HepG2 (cell line): ENCODE measurements around the gene NKIRAS1. TPM values are rescaled to one million over a fixed set of nuclear protein-coding genes. Genes with fewer than 3 reads are reported as not detected.

Experiments used
- IKZF4 ChIP-seq: sonication (generic); formaldehyde crosslinking; IDR thresholded peaks from 2 replicates; pipeline ENCODE4 v1.5.1; 2020; ENCODE audit warnings: borderline replicate concordance, mild to moderate bottlenecking, low read depth, missing genetic modification reagents; ENCODE audit errors: not compliant biosample characterization
- KLF15 ChIP-seq: sonication (generic); formaldehyde crosslinking; IDR thresholded peaks from 2 replicates; pipeline ENCODE4 v1.8.1; 2023; ENCODE audit warnings: borderline replicate concordance, mild to moderate bottlenecking, inconsistent platforms, missing genetic modification reagents, mixed read lengths
- MAFK ChIP-seq, 2 experiments: IDR thresholded peaks in 1 of 2; conservative IDR thresholded peaks in 1 of 2; 2 replicates each; pipeline ENCODE4 v1.6.1; 2011; ENCODE audit warnings: improper control_type of control experiment in 2 of 2, low read length in 2 of 2
- TSC22D2 ChIP-seq: sonication (generic); formaldehyde crosslinking; IDR thresholded peaks from 2 replicates; pipeline ENCODE4 v1.5.1; 2020; ENCODE audit warnings: missing genetic modification reagents, mild to moderate bottlenecking, borderline replicate concordance
- ZNF296 ChIP-seq: sonication (generic); formaldehyde crosslinking; conservative IDR thresholded peaks from 2 replicates; pipeline ENCODE4 v1.5.0; 2020; ENCODE audit warnings: mild to moderate bottlenecking, missing genetic modification reagents
- ZNF563 ChIP-seq: sonication (generic); formaldehyde crosslinking; IDR thresholded peaks from 2 replicates; pipeline ENCODE4 v1.8.0; 2022; ENCODE audit warnings: mild to moderate bottlenecking, moderate library complexity, missing genetic modification reagents
- ZNF605 ChIP-seq: sonication (generic); formaldehyde crosslinking; IDR thresholded peaks from 2 replicates; pipeline ENCODE4 v1.8.0; 2022; ENCODE audit warnings: mild to moderate bottlenecking, missing genetic modification reagents
- ZNF768 ChIP-seq: sonication (generic); formaldehyde crosslinking; IDR thresholded peaks from 2 replicates; pipeline ENCODE4 v1.4.0; 2020; ENCODE audit warnings: missing genetic modification reagents
- ZNF790 ChIP-seq: sonication (generic); formaldehyde crosslinking; IDR thresholded peaks from 2 replicates; pipeline ENCODE4 v1.8.0; 2022; ENCODE audit warnings: missing genetic modification reagents, mild to moderate bottlenecking, borderline replicate concordance
- polyA plus RNA-seq, 8 experiments: library from polyadenylated mRNA; depleted of rRNA in 3 of 8; stranded (reverse) in 7 of 8; unstranded in 1 of 8; fragments of >200 nt; fragmentation: Illumina TruSeq in 4 of 8; extraction: Trizol in 4 of 8; gene quantifications; 2 replicates each; pipeline versions ENCODE4 v1.2.1 to v1.2.3, GENCODE V29; 2011 to 2016; ENCODE audit warnings: low read depth in 4 of 8, missing spikeins in 1 of 8, mixed read lengths in 1 of 8; ENCODE audit not compliant: insufficient read depth in 1 of 8
- total RNA-seq, 5 experiments: library from RNA; depleted of rRNA; stranded (reverse); fragments of >200 nt; fragmentation: Illumina TruSeq; extraction: Trizol; gene quantifications; 2 replicates each; pipeline ENCODE4 v1.2.3, GENCODE V29; 2016; ENCODE audit warnings: low read depth in 1 of 5
- TF ChIP-seq, protein P1 (sequence below): sonication (generic); formaldehyde crosslinking; IDR thresholded peaks from 2 replicates; pipeline ENCODE4 v1.4.0; 2020; ENCODE audit warnings: mild to moderate bottlenecking, missing genetic modification reagents
- TF ChIP-seq, protein P2 (sequence below): sonication (generic); formaldehyde crosslinking; IDR thresholded peaks from 2 replicates; pipeline ENCODE4 v1.8.1; 2023; ENCODE audit warnings: missing genetic modification reagents, inconsistent platforms, borderline replicate concordance
- TF ChIP-seq, protein P3 (sequence below): IDR thresholded peaks from 2 replicates; pipeline ENCODE4 v1.6.1; 2016; ENCODE audit warnings: low read depth, missing genetic modification reagents, missing compliant biosample characterization
- TF ChIP-seq, protein P4 (sequence below): sonication (generic); formaldehyde crosslinking; IDR thresholded peaks from 2 replicates; pipeline ENCODE4 v1.5.0; 2020; ENCODE audit warnings: mild to moderate bottlenecking, missing genetic modification reagents
- TF ChIP-seq, protein P5 (sequence below): sonication (generic); formaldehyde crosslinking; IDR thresholded peaks from 2 replicates; pipeline ENCODE4 v1.8.0; 2022; ENCODE audit warnings: missing genetic modification reagents, mild to moderate bottlenecking, borderline replicate concordance

NKIRAS1 gene
- total and polyA plus RNA-seq, 2 of the 13 experiments (the other 11 are each of a cell fraction or from before 2014, with no cell fraction given) = 4.3 to 8.0 TPM

DNA sequence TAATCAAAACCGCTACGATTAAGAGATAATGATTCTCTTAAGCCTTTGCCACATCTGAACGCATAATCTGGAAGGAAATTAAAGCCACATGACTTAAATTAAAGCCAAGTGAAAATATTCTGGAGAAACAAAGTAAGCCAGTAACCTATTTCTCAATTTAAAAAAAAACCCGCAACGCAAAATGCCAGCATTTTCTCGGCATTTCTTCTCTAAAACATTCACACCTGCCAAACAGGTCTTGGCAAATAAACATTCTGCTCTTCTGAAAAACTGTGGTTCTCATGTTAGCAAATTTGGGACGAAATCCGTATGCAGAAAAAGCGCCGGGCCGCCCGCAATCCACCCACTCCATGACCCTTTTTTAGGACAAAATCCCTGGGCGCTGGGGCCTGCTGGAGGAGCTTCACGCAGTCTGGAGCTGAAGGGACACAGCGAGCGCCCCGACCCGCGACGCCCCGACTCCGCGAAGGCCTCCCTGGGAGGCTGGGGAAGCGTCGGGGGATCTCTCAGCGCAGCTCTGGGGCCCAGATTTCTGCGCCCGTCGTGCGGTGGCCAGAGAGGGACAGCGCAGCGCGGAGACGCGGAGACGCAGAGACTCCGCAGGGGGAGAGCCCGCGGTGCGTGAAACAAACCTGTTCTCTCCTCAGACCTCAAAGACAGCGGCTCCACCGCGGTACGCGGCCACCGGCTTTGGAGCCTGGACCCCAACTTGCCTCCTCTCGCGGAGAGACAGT lies 471 bp downstream of the NKIRAS1 start (continued):
- TF ChIP-seq, protein P1, sequence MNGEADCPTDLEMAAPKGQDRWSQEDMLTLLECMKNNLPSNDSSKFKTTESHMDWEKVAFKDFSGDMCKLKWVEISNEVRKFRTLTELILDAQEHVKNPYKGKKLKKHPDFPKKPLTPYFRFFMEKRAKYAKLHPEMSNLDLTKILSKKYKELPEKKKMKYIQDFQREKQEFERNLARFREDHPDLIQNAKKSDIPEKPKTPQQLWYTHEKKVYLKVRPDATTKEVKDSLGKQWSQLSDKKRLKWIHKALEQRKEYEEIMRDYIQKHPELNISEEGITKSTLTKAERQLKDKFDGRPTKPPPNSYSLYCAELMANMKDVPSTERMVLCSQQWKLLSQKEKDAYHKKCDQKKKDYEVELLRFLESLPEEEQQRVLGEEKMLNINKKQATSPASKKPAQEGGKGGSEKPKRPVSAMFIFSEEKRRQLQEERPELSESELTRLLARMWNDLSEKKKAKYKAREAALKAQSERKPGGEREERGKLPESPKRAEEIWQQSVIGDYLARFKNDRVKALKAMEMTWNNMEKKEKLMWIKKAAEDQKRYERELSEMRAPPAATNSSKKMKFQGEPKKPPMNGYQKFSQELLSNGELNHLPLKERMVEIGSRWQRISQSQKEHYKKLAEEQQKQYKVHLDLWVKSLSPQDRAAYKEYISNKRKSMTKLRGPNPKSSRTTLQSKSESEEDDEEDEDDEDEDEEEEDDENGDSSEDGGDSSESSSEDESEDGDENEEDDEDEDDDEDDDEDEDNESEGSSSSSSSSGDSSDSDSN (CRISPR knock-in tag) = peak; percentile 95; the same call in 1 of the 2 replicates
- TF ChIP-seq TSC22D2 (no peak), ZNF296 (0 out of 2 replicates have a peak, but pooled peaks have one; percentile 45), MAFK (conservative IDR thresholded peaks at IDR 0.05 in 1 of 2, IDR thresholded peaks at IDR 0.05 in 1 of 2; ENCODE audit: low read length in 2 of 2) (no peak), KLF15 (CRISPR knock-in tag) (0 out of 2 replicates have a peak, but pooled peaks have one; percentile 10), ZNF768 (CRISPR knock-in tag) (peak; percentile 9; the same call in 1 of the 2 replicates), IKZF4 (CRISPR knock-in tag) (peak; percentile 56), ZNF605 (CRISPR knock-in tag) (0 out of 2 replicates have a peak, but pooled peaks have one; percentile 61), ZNF563 (CRISPR knock-in tag) (0 out of 2 replicates have a peak, but pooled peaks have one; percentile 8), ZNF790 (CRISPR knock-in tag) (no peak)
- TF ChIP-seq, protein P2, sequence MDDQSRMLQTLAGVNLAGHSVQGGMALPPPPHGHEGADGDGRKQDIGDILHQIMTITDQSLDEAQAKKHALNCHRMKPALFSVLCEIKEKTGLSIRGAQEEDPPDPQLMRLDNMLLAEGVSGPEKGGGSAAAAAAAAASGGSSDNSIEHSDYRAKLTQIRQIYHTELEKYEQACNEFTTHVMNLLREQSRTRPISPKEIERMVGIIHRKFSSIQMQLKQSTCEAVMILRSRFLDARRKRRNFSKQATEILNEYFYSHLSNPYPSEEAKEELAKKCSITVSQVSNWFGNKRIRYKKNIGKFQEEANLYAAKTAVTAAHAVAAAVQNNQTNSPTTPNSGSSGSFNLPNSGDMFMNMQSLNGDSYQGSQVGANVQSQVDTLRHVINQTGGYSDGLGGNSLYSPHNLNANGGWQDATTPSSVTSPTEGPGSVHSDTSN (CRISPR knock-in tag) = 0 out of 2 replicates have a peak, but pooled peaks have one; percentile 8
- TF ChIP-seq, protein P3, sequence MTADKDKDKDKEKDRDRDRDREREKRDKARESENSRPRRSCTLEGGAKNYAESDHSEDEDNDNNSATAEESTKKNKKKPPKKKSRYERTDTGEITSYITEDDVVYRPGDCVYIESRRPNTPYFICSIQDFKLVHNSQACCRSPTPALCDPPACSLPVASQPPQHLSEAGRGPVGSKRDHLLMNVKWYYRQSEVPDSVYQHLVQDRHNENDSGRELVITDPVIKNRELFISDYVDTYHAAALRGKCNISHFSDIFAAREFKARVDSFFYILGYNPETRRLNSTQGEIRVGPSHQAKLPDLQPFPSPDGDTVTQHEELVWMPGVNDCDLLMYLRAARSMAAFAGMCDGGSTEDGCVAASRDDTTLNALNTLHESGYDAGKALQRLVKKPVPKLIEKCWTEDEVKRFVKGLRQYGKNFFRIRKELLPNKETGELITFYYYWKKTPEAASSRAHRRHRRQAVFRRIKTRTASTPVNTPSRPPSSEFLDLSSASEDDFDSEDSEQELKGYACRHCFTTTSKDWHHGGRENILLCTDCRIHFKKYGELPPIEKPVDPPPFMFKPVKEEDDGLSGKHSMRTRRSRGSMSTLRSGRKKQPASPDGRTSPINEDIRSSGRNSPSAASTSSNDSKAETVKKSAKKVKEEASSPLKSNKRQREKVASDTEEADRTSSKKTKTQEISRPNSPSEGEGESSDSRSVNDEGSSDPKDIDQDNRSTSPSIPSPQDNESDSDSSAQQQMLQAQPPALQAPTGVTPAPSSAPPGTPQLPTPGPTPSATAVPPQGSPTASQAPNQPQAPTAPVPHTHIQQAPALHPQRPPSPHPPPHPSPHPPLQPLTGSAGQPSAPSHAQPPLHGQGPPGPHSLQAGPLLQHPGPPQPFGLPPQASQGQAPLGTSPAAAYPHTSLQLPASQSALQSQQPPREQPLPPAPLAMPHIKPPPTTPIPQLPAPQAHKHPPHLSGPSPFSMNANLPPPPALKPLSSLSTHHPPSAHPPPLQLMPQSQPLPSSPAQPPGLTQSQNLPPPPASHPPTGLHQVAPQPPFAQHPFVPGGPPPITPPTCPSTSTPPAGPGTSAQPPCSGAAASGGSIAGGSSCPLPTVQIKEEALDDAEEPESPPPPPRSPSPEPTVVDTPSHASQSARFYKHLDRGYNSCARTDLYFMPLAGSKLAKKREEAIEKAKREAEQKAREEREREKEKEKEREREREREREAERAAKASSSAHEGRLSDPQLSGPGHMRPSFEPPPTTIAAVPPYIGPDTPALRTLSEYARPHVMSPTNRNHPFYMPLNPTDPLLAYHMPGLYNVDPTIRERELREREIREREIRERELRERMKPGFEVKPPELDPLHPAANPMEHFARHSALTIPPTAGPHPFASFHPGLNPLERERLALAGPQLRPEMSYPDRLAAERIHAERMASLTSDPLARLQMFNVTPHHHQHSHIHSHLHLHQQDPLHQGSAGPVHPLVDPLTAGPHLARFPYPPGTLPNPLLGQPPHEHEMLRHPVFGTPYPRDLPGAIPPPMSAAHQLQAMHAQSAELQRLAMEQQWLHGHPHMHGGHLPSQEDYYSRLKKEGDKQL (CRISPR knock-in tag) = no peak
- TF ChIP-seq, protein P4, sequence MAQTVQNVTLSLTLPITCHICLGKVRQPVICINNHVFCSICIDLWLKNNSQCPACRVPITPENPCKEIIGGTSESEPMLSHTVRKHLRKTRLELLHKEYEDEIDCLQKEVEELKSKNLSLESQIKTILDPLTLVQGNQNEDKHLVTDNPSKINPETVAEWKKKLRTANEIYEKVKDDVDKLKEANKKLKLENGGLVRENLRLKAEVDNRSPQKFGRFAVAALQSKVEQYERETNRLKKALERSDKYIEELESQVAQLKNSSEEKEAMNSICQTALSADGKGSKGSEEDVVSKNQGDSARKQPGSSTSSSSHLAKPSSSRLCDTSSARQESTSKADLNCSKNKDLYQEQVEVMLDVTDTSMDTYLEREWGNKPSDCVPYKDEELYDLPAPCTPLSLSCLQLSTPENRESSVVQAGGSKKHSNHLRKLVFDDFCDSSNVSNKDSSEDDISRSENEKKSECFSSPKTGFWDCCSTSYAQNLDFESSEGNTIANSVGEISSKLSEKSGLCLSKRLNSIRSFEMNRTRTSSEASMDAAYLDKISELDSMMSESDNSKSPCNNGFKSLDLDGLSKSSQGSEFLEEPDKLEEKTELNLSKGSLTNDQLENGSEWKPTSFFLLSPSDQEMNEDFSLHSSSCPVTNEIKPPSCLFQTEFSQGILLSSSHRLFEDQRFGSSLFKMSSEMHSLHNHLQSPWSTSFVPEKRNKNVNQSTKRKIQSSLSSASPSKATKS (CRISPR knock-in tag) = 0 out of 2 replicates have a peak, but pooled peaks have one; percentile 22
- TF ChIP-seq, protein P5, sequence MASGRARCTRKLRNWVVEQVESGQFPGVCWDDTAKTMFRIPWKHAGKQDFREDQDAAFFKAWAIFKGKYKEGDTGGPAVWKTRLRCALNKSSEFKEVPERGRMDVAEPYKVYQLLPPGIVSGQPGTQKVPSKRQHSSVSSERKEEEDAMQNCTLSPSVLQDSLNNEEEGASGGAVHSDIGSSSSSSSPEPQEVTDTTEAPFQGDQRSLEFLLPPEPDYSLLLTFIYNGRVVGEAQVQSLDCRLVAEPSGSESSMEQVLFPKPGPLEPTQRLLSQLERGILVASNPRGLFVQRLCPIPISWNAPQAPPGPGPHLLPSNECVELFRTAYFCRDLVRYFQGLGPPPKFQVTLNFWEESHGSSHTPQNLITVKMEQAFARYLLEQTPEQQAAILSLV = 0 out of 2 replicates have a peak, but pooled peaks have one; percentile 14
